GM18511 (cell line): ENCODE results near the gene THUMPD1.
"Not testable (repeated sequence)": the region's sequence is repeated elsewhere in the genome, so short reads cannot be mapped to it uniquely, and the experiment has no call there.

Source experiments
- ATAC-seq: cut with Tn5 transposase; IDR thresholded peaks from one replicate; pipeline ENCODE4 v1.9.1; 2021; ENCODE audit warnings: mild to moderate bottlenecking, moderate library complexity; ENCODE audit not compliant: unreplicated experiment

Gene THUMPD1

GRCh38 chr16:20701692-20702091 is 39.9 kb downstream of the THUMPD1 start:
- not testable (repeated sequence) for ATAC-seq

GRCh38 chr16:20696618-20697017 is 45.0 kb downstream of the THUMPD1 start:
- ATAC-seq: no peak

GRCh38 chr16:20695024-20695423 is 46.6 kb downstream of the THUMPD1 start:
- ATAC-seq: no peak

- ATAC-seq: not testable (repeated sequence)
Measured at GRCh38 chr16:20694096-20694495, 47.5 kb downstream of the THUMPD1 start.

- ATAC-seq: no peak
Measured at GRCh38 chr16:20689668-20690067, 52.0 kb downstream of the THUMPD1 start.

GRCh38 chr16:20683812-20684211 is 57.8 kb downstream of the THUMPD1 start:
- no peak for ATAC-seq
